NB4 (cell line): ENCODE measurements around the gene PRRC2B.

Experiments used
- CTCF ChIP-seq: IDR thresholded peaks from one replicate; pipeline ENCODE4 v1.5.1; 2012; ENCODE audit warnings: low read depth, low read length
- MAX ChIP-seq: IDR thresholded peaks from 2 replicates; pipeline ENCODE4 v1.6.1; 2011; ENCODE audit warnings: low read depth, low read length
- POLR2A ChIP-seq: IDR thresholded peaks from 2 replicates; pipeline ENCODE4 v1.6.1; 2011; ENCODE audit warnings: mild to moderate bottlenecking; ENCODE audit not compliant: insufficient read length; ENCODE audit errors: extremely low read depth

GRCh38 chr9:131545003-131545785, 151.3 kb downstream of the PRRC2B start, which contains the start of gene PRRT1B:
- TF ChIP-seq CTCF (no peak), POLR2A (no peak), MAX (no peak)
